ENCODE results near the gene BTBD3. TPM values are rescaled to one million over a fixed set of nuclear protein-coding genes. Genes with fewer than 3 reads are reported as not detected.

Gene BTBD3
- 19.7 and 54.7 TPM in 2 replicates for total RNA-seq

DNA sequence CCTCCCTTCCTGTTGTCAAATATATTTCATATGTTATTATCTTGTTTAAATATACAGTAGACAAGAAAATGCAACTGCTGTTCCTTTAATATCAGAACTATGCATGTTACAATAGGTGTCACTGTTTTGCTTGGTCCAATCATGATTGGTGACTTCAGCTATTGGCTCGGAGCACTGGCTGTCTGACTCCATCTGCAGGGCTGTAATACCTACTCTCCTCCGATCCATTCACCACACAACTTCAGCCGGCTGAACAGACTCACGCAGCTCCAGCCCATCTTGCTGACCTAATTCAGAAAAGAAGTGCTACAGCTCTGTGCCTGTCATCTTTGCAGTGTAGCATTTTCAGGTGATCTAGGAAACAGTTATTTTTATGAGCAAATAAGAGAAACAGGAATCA is at the start of gene BTBD3:
TSS of gene BTBD3 (plus strand) at position 231 of the 400 bp plus-strand sequence. CDS start 383 bp downstream, outside the sequence.

Data from placental pericyte (primary cell).